ENCODE data around the gene SLC2A3. TPM values are rescaled to one million over a fixed set of nuclear protein-coding genes. Genes with fewer than 3 reads are reported as not detected.
"Not testable (repeated sequence)": the region's sequence is repeated elsewhere in the genome, so short reads cannot be mapped to it uniquely, and the experiment has no call there.

The SLC2A3 gene
- polyA plus RNA-seq, 1 donor (not counting 4 experiments of a cell fraction or from before 2014, with no cell fraction given), result 40.5 TPM

- H2AFZ ChIP-seq (ENCODE audit: control insufficient read depth, low read length); H3K27ac ChIP-seq (ENCODE audit: control insufficient read depth, insufficient read depth, low read length); H3K4me1 ChIP-seq (ENCODE audit: control insufficient read depth, extremely low read depth, insufficient read depth, low read length); H3K36me3 ChIP-seq (ENCODE audit: control insufficient read depth in 2 of 2, extremely low read depth in 1 of 2, insufficient read depth in 2 of 2, low read length in 2 of 2); DNase-seq (ENCODE audit: low read depth, low spot score); H4K20me1 ChIP-seq (ENCODE audit: control insufficient read depth, extremely low read depth, insufficient read depth, low read length); H3K9ac ChIP-seq (ENCODE audit: control insufficient read depth, extremely low read depth, insufficient read depth, low read length); dilution Hi-C loops (cut with MboI; ENCODE audit: extremely low pct_ligation_motif_present, low sequenced_read_pairs); H3K27me3 ChIP-seq (ENCODE audit: control insufficient read depth, extremely low read depth, insufficient read depth, low read length); H3K4me3 ChIP-seq (ENCODE audit: control insufficient read depth in 2 of 3, extremely low read depth in 1 of 3, insufficient read depth in 2 of 3, low read depth in 1 of 3, low read length in 3 of 3); H3K9me3 ChIP-seq (ENCODE audit: control insufficient read depth, low read depth, low read length); H3K9me1 ChIP-seq (ENCODE audit: control insufficient read depth, extremely low read depth, insufficient read depth, low read length); H3K79me2 ChIP-seq (ENCODE audit: control insufficient read depth, insufficient read depth, low read length); H3K4me2 ChIP-seq (ENCODE audit: control insufficient read depth, extremely low read depth, insufficient read depth, low read depth, low read length); FAIRE-seq: not testable (repeated sequence)
These were observed 54.8 kb downstream of the SLC2A3 start for GRCh38 chr12:7880952-7881735.

- Histone ChIP-seq H3K79me2 (ENCODE audit: control insufficient read depth, insufficient read depth, low read length) (no peaks in the 10 kb centered on the region), H4K20me1 (ENCODE audit: control insufficient read depth, extremely low read depth, insufficient read depth, low read length) (no peaks in the 10 kb centered on the region), H3K4me2 (ENCODE audit: control insufficient read depth, extremely low read depth, insufficient read depth, low read depth, low read length) (no peak overlapping the region), H3K36me3 (ENCODE audit: control insufficient read depth in 2 of 2, extremely low read depth in 1 of 2, insufficient read depth in 2 of 2, low read length in 2 of 2) (no peaks in the 10 kb centered on the region), H3K9me1 (ENCODE audit: control insufficient read depth, extremely low read depth, insufficient read depth, low read length) (no peaks in the 10 kb centered on the region), H3K9me3 (ENCODE audit: control insufficient read depth, low read depth, low read length) (no peaks in the 10 kb centered on the region), H3K4me1 (ENCODE audit: control insufficient read depth, extremely low read depth, insufficient read depth, low read length) (no peaks in the 10 kb centered on the region), H2AFZ (ENCODE audit: control insufficient read depth, low read length) (no peak overlapping the region), H3K4me3 (ENCODE audit: control insufficient read depth in 2 of 3, extremely low read depth in 1 of 3, insufficient read depth in 2 of 3, low read depth in 1 of 3, low read length in 3 of 3) (no peak overlapping the region), H3K27ac (ENCODE audit: control insufficient read depth, insufficient read depth, low read length) (no peak overlapping the region), H3K9ac (ENCODE audit: control insufficient read depth, extremely low read depth, insufficient read depth, low read length) (no peak overlapping the region), H3K27me3 (ENCODE audit: control insufficient read depth, extremely low read depth, insufficient read depth, low read length) (no peaks in the 10 kb centered on the region)
- DNase-seq (ENCODE audit: low read depth, low spot score) (no peak), FAIRE-seq (no peak)
- dilution Hi-C loops (cut with MboI; ENCODE audit: extremely low pct_ligation_motif_present, low sequenced_read_pairs), result no loop called here
- no peak for TF ChIP-seq CTCF (optimal IDR thresholded peaks at IDR 0.05 in 1 of 3, IDR thresholded peaks at IDR 0.05 in 1 of 3, conservative IDR thresholded peaks at IDR 0.05 in 1 of 3; ENCODE audit: extremely low read depth in 1 of 3, insufficient read depth in 2 of 3, low read length in 3 of 3)
- no peak for TF ChIP-seq EZH2 (IDR thresholded peaks at IDR 0.05; ENCODE audit: low read length)
These were observed 56.7 kb downstream of the SLC2A3 start for GRCh38 chr12:7879246-7879645.

- no peak for DNase-seq (ENCODE audit: low read depth, low spot score)
- dilution Hi-C loops (cut with MboI; ENCODE audit: extremely low pct_ligation_motif_present, low sequenced_read_pairs), result no loop called here
- no peaks in the 10 kb centered on the region for H3K9me3 ChIP-seq (ENCODE audit: control insufficient read depth, low read depth, low read length)
- H3K4me3 ChIP-seq (ENCODE audit: control insufficient read depth in 2 of 3, extremely low read depth in 1 of 3, insufficient read depth in 2 of 3, low read depth in 1 of 3, low read length in 3 of 3), result no peak overlapping the region
- H3K27me3 ChIP-seq (ENCODE audit: control insufficient read depth, extremely low read depth, insufficient read depth, low read length), result peaks cover 9% of the 10 kb centered on the region
- TF ChIP-seq EZH2 (IDR thresholded peaks at IDR 0.05; ENCODE audit: low read length) (no peak), CTCF (optimal IDR thresholded peaks at IDR 0.05 in 1 of 3, IDR thresholded peaks at IDR 0.05 in 1 of 3, conservative IDR thresholded peaks at IDR 0.05 in 1 of 3; ENCODE audit: extremely low read depth in 1 of 3, insufficient read depth in 2 of 3, low read length in 3 of 3) (no peak)
- H3K4me2 ChIP-seq (ENCODE audit: control insufficient read depth, extremely low read depth, insufficient read depth, low read depth, low read length), result no peak overlapping the region
- H3K9ac ChIP-seq (ENCODE audit: control insufficient read depth, extremely low read depth, insufficient read depth, low read length), result no peak overlapping the region
- no peaks in the 10 kb centered on the region for H3K79me2 ChIP-seq (ENCODE audit: control insufficient read depth, insufficient read depth, low read length)
- FAIRE-seq, result no peak
- no peaks in the 10 kb centered on the region for H3K4me1 ChIP-seq (ENCODE audit: control insufficient read depth, extremely low read depth, insufficient read depth, low read length)
- no peak overlapping the region for H2AFZ ChIP-seq (ENCODE audit: control insufficient read depth, low read length)
- no peaks in the 10 kb centered on the region for H3K36me3 ChIP-seq (ENCODE audit: control insufficient read depth in 2 of 2, extremely low read depth in 1 of 2, insufficient read depth in 2 of 2, low read length in 2 of 2)
- H3K9me1 ChIP-seq (ENCODE audit: control insufficient read depth, extremely low read depth, insufficient read depth, low read length), result no peaks in the 10 kb centered on the region
- H4K20me1 ChIP-seq (ENCODE audit: control insufficient read depth, extremely low read depth, insufficient read depth, low read length), result no peaks in the 10 kb centered on the region
- no peak overlapping the region for H3K27ac ChIP-seq (ENCODE audit: control insufficient read depth, insufficient read depth, low read length)
These were observed 58.6 kb downstream of the SLC2A3 start for GRCh38 chr12:7877420-7877819.

Measured in keratinocyte (primary cell).